Activated naive CD8-positive, alpha-beta T cell treated with anti-CD3 and anti-CD28 coated beads, Interleukin-2, amount 50 U/mL, for 24 hours (primary cell): ENCODE results near the gene ZNF407.
"Not testable (repeated sequence)": the region's sequence is repeated elsewhere in the genome, so short reads cannot be mapped to it uniquely, and the experiment has no call there.

Source experiments
- ATAC-seq: fragments of 150-1000 bp; cut with Tn5 transposase; one replicate; pipeline ENCODE4 v1.10.0; 2021
- DNase-seq: peaks from one replicate; pipeline ENCODE4 v3.0.0; 2021
- H3K27ac Mint-ChIP-seq: one replicate; pipeline ENCODE4 v1.8.0; 2021; ENCODE audit warnings: mild to moderate bottlenecking, mixed read lengths
- H3K27me3 Mint-ChIP-seq: one replicate; pipeline ENCODE4 v1.8.0; 2021; ENCODE audit warnings: mixed read lengths
- H3K36me3 Mint-ChIP-seq: one replicate; pipeline ENCODE4 v1.8.0; 2021; ENCODE audit warnings: low read depth, mixed read lengths
- H3K4me1 Mint-ChIP-seq: one replicate; pipeline ENCODE4 v1.8.0; 2021; ENCODE audit warnings: mixed read lengths
- H3K4me3 Mint-ChIP-seq: one replicate; pipeline ENCODE4 v1.8.0; 2021; ENCODE audit warnings: mild to moderate bottlenecking, moderate library complexity, mixed read lengths
- H3K9me3 Mint-ChIP-seq: one replicate; pipeline ENCODE4 v1.8.0; 2021; ENCODE audit warnings: mixed read lengths

The ZNF407 gene

GRCh38 chr18:74597662-74598349 lies at the start of gene ZNF407:
Gene ZNF407 (plus strand): TSS chr18:74597870. CDS start chr18:74631020, 33,150 bp downstream.
- H3K9me3 Mint-ChIP-seq: peaks cover 4% of the 10 kb centered on the region
- ATAC-seq (peak; percentile 83), DNase-seq (peak; percentile 85)
- peak within 1 kb of the TSS; percentile 98 for H3K27ac Mint-ChIP-seq
- peak within 1 kb of the TSS; percentile 92 for H3K4me3 Mint-ChIP-seq
- H3K4me1 Mint-ChIP-seq: peaks cover 51% of the 10 kb centered on the region
- peaks cover 35% of the 10 kb centered on the region for H3K36me3 Mint-ChIP-seq
- H3K27me3 Mint-ChIP-seq: no peaks in the 10 kb centered on the region

GRCh38 chr18:74549591-74550104 lies 48.0 kb upstream of the ZNF407 start:
- H3K36me3 Mint-ChIP-seq: peaks cover 3% of the 10 kb centered on the region
- DNase-seq (peak; percentile 5), ATAC-seq (no peak)
- no peak overlapping the region for H3K27ac Mint-ChIP-seq
- peaks cover 5% of the 10 kb centered on the region for H3K27me3 Mint-ChIP-seq
- H3K4me1 Mint-ChIP-seq: no peaks in the 10 kb centered on the region
- H3K9me3 Mint-ChIP-seq: peaks cover 17% of the 10 kb centered on the region
- no peak overlapping the region for H3K4me3 Mint-ChIP-seq

- no peak for ATAC-seq
- Mint-ChIP-seq H3K9me3 (peaks cover 17% of the 10 kb centered on the region), H3K27ac (no peak overlapping the region), H3K27me3 (peaks cover 6% of the 10 kb centered on the region), H3K4me1 (no peaks in the 10 kb centered on the region), H3K36me3 (peaks cover 3% of the 10 kb centered on the region), H3K4me3 (no peak overlapping the region)
- DNase-seq: no peak
Observed at GRCh38 chr18:74550886-74551285, 46.8 kb upstream of the ZNF407 start.

GRCh38 chr18:74551452-74551851 lies 46.2 kb upstream of the ZNF407 start:
- Mint-ChIP-seq H3K27me3 (peaks cover 6% of the 10 kb centered on the region), H3K27ac (no peak overlapping the region), H3K4me3 (no peak overlapping the region), H3K9me3 (peaks cover 17% of the 10 kb centered on the region), H3K4me1 (no peaks in the 10 kb centered on the region), H3K36me3 (peaks cover 3% of the 10 kb centered on the region)
- DNase-seq (no peak), ATAC-seq (no peak)

- ATAC-seq: peak; percentile 98
- Mint-ChIP-seq H3K4me3 (no peak overlapping the region), H3K9me3 (peaks cover 17% of the 10 kb centered on the region), H3K4me1 (no peaks in the 10 kb centered on the region), H3K36me3 (peaks cover 3% of the 10 kb centered on the region), H3K27me3 (peaks cover 6% of the 10 kb centered on the region), H3K27ac (no peak overlapping the region)
- DNase-seq: peak; percentile 81
Observed at GRCh38 chr18:74551936-74552555, 45.6 kb upstream of the ZNF407 start.

- no peaks in the 10 kb centered on the region for H3K4me1 Mint-ChIP-seq
- H3K27ac Mint-ChIP-seq: no peak overlapping the region
Observed at GRCh38 chr18:74556126-74556525, 41.5 kb upstream of the ZNF407 start.

GRCh38 chr18:74558096-74558495 lies 39.6 kb upstream of the ZNF407 start:
- H3K9me3 Mint-ChIP-seq: no peaks in the 10 kb centered on the region
- no peaks in the 10 kb centered on the region for H3K36me3 Mint-ChIP-seq
- no peaks in the 10 kb centered on the region for H3K4me1 Mint-ChIP-seq
- ATAC-seq: no peak
- DNase-seq: no peak
- no peak overlapping the region for H3K4me3 Mint-ChIP-seq
- H3K27me3 Mint-ChIP-seq: peaks cover 4% of the 10 kb centered on the region
- H3K27ac Mint-ChIP-seq: no peak overlapping the region

More at GRCh38 chr18:74556126-74556525, 41.5 kb upstream of the ZNF407 start:
- DNase-seq (no peak), ATAC-seq (no peak)
- H3K4me3 Mint-ChIP-seq: no peak overlapping the region
- H3K27me3 Mint-ChIP-seq: peaks cover 6% of the 10 kb centered on the region
- no peaks in the 10 kb centered on the region for H3K36me3 Mint-ChIP-seq
- no peaks in the 10 kb centered on the region for H3K9me3 Mint-ChIP-seq

GRCh38 chr18:74562131-74562730 lies 35.4 kb upstream of the ZNF407 start:
- peaks cover 11% of the 10 kb centered on the region for H3K9me3 Mint-ChIP-seq
- no peaks in the 10 kb centered on the region for H3K27me3 Mint-ChIP-seq
- no peak for DNase-seq
- H3K4me3 Mint-ChIP-seq: no peak overlapping the region
- no peak overlapping the region for H3K27ac Mint-ChIP-seq
- no peak for ATAC-seq
- no peaks in the 10 kb centered on the region for H3K4me1 Mint-ChIP-seq
- peaks cover 4% of the 10 kb centered on the region for H3K36me3 Mint-ChIP-seq

GRCh38 chr18:74562775-74563174 lies 34.9 kb upstream of the ZNF407 start:
- H3K27me3 Mint-ChIP-seq: no peaks in the 10 kb centered on the region
- no peak overlapping the region for H3K4me3 Mint-ChIP-seq
- no peaks in the 10 kb centered on the region for H3K4me1 Mint-ChIP-seq
- H3K9me3 Mint-ChIP-seq: peaks cover 11% of the 10 kb centered on the region
- no peak for DNase-seq
- no peak for ATAC-seq
- no peak overlapping the region for H3K27ac Mint-ChIP-seq
- peaks cover 4% of the 10 kb centered on the region for H3K36me3 Mint-ChIP-seq

GRCh38 chr18:74563999-74564398 lies 33.7 kb upstream of the ZNF407 start:
- Mint-ChIP-seq H3K9me3 (peaks cover 11% of the 10 kb centered on the region), H3K27ac (no peak overlapping the region), H3K27me3 (peaks cover 11% of the 10 kb centered on the region), H3K4me3 (no peak overlapping the region), H3K4me1 (no peaks in the 10 kb centered on the region), H3K36me3 (peaks cover 4% of the 10 kb centered on the region)
- no peak for DNase-seq
- ATAC-seq: no peak

- not testable (repeated sequence) for H3K4me3 Mint-ChIP-seq, H3K27ac Mint-ChIP-seq, H3K36me3 Mint-ChIP-seq, ATAC-seq, DNase-seq, H3K4me1 Mint-ChIP-seq
- peaks cover 11% of the 10 kb centered on the region for H3K9me3 Mint-ChIP-seq
- peaks cover 14% of the 10 kb centered on the region for H3K27me3 Mint-ChIP-seq
Observed at GRCh38 chr18:74565164-74565563, 32.5 kb upstream of the ZNF407 start.

- peaks cover 19% of the 10 kb centered on the region for H3K27me3 Mint-ChIP-seq
- not testable (repeated sequence) for ATAC-seq, H3K27ac Mint-ChIP-seq, DNase-seq, H3K36me3 Mint-ChIP-seq, H3K4me3 Mint-ChIP-seq, H3K4me1 Mint-ChIP-seq
- H3K9me3 Mint-ChIP-seq: peaks cover 11% of the 10 kb centered on the region
Observed at GRCh38 chr18:74565993-74566392, 31.7 kb upstream of the ZNF407 start.

GRCh38 chr18:74567822-74568221 lies 29.8 kb upstream of the ZNF407 start:
- Mint-ChIP-seq H3K36me3 (peaks cover 4% of the 10 kb centered on the region), H3K27ac (no peak overlapping the region), H3K27me3 (peaks cover 19% of the 10 kb centered on the region), H3K4me1 (no peaks in the 10 kb centered on the region), H3K9me3 (peaks cover 11% of the 10 kb centered on the region), H3K4me3 (no peak overlapping the region)
- DNase-seq (no peak), ATAC-seq (no peak)

- no peak for ATAC-seq
- no peaks in the 10 kb centered on the region for H3K4me1 Mint-ChIP-seq
- H3K9me3 Mint-ChIP-seq: peaks cover 11% of the 10 kb centered on the region
- H3K27ac Mint-ChIP-seq: no peak overlapping the region
- DNase-seq: no peak
- no peak overlapping the region for H3K4me3 Mint-ChIP-seq
- peaks cover 22% of the 10 kb centered on the region for H3K27me3 Mint-ChIP-seq
- H3K36me3 Mint-ChIP-seq: peaks cover 4% of the 10 kb centered on the region
Observed at GRCh38 chr18:74569401-74569800, 28.3 kb upstream of the ZNF407 start.

- Mint-ChIP-seq H3K36me3 (peaks cover 4% of the 10 kb centered on the region), H3K4me1 (no peaks in the 10 kb centered on the region), H3K4me3 (no peak overlapping the region), H3K9me3 (peaks cover 11% of the 10 kb centered on the region), H3K27me3 (peaks cover 22% of the 10 kb centered on the region), H3K27ac (no peak overlapping the region)
- DNase-seq (no peak), ATAC-seq (no peak)
Observed at GRCh38 chr18:74570266-74570665, 27.4 kb upstream of the ZNF407 start.
